Loucy (cell line): ENCODE results near the gene PHF11.

Source experiments
- CTCF ChIP-seq: fragments of 200-600 bp; sonication (generic); conservative IDR thresholded peaks from 2 replicates; pipeline ENCODE4 v1.5.1; 2014; ENCODE audit warnings: mild to moderate bottlenecking, antibody characterized with exemption, low read length
- EZH2phosphoT487 ChIP-seq: fragments of 200-600 bp; IDR thresholded peaks from 2 replicates; pipeline ENCODE4 v1.6.1; 2018; ENCODE audit warnings: antibody characterized with exemption, mild to moderate bottlenecking, moderate library complexity, borderline replicate concordance

- TF ChIP-seq CTCF, result peak; percentile 66
- no peak for TF ChIP-seq EZH2phosphoT487
These were observed 21.7 kb downstream of the PHF11 start for GRCh38 chr13:49517461-49517860.
